ENCODE data around the gene BCL11A. TPM values are rescaled to one million over a fixed set of nuclear protein-coding genes. Genes with fewer than 3 reads are reported as not detected.

BCL11A gene
- total RNA-seq, 1 donor from 2014 or later: 46.2 TPM

GRCh38 chr2:60507211-60507965, 46.1 kb downstream of the BCL11A start:
- no peak for DNase-seq (ENCODE audit: low spot score, unreplicated experiment)
- H3K4me3 Mint-ChIP-seq (ENCODE audit: low read depth): no peak overlapping the region
- H3K27ac Mint-ChIP-seq: no peak overlapping the region
- H3K9me3 Mint-ChIP-seq (ENCODE audit: low read depth): no peaks in the 10 kb centered on the region
- H3K27me3 Mint-ChIP-seq: no peaks in the 10 kb centered on the region
- peaks cover 11% of the 10 kb centered on the region for H3K4me1 Mint-ChIP-seq (ENCODE audit: low read depth)
- H3K36me3 Mint-ChIP-seq (ENCODE audit: insufficient read depth): no peaks in the 10 kb centered on the region
- TF ChIP-seq CTCF (IDR thresholded peaks at IDR 0.05; ENCODE audit: unreplicated experiment): no peak

- no peak overlapping the region for H3K27ac Mint-ChIP-seq
- no peak for DNase-seq (ENCODE audit: low spot score, unreplicated experiment)
- no peaks in the 10 kb centered on the region for H3K9me3 Mint-ChIP-seq (ENCODE audit: low read depth)
- no peaks in the 10 kb centered on the region for H3K36me3 Mint-ChIP-seq (ENCODE audit: insufficient read depth)
- no peak overlapping the region for H3K4me3 Mint-ChIP-seq (ENCODE audit: low read depth)
- no peak for TF ChIP-seq CTCF (IDR thresholded peaks at IDR 0.05; ENCODE audit: unreplicated experiment)
- H3K27me3 Mint-ChIP-seq: no peaks in the 10 kb centered on the region
- H3K4me1 Mint-ChIP-seq (ENCODE audit: low read depth): peaks cover 16% of the 10 kb centered on the region
Measured at GRCh38 chr2:60505880-60506260, 47.6 kb downstream of the BCL11A start.

- Mint-ChIP-seq H3K36me3 (ENCODE audit: insufficient read depth) (no peaks in the 10 kb centered on the region), H3K4me1 (ENCODE audit: low read depth) (peaks cover 16% of the 10 kb centered on the region), H3K27me3 (no peaks in the 10 kb centered on the region), H3K9me3 (ENCODE audit: low read depth) (no peaks in the 10 kb centered on the region), H3K4me3 (ENCODE audit: low read depth) (no peak overlapping the region), H3K27ac (peak overlapping the region; percentile 64)
- DNase-seq (ENCODE audit: low spot score, unreplicated experiment): no peak
- TF ChIP-seq CTCF (IDR thresholded peaks at IDR 0.05; ENCODE audit: unreplicated experiment): no peak
Measured at GRCh38 chr2:60505240-60505879, 48.1 kb downstream of the BCL11A start.

GRCh38 chr2:60504049-60504448, 49.4 kb downstream of the BCL11A start:
- peaks cover 16% of the 10 kb centered on the region for H3K4me1 Mint-ChIP-seq (ENCODE audit: low read depth)
- no peaks in the 10 kb centered on the region for H3K9me3 Mint-ChIP-seq (ENCODE audit: low read depth)
- DNase-seq (ENCODE audit: low spot score, unreplicated experiment): no peak
- no peak overlapping the region for H3K27ac Mint-ChIP-seq
- H3K27me3 Mint-ChIP-seq: no peaks in the 10 kb centered on the region
- H3K36me3 Mint-ChIP-seq (ENCODE audit: insufficient read depth): no peaks in the 10 kb centered on the region
- TF ChIP-seq CTCF (IDR thresholded peaks at IDR 0.05; ENCODE audit: unreplicated experiment): no peak
- no peak overlapping the region for H3K4me3 Mint-ChIP-seq (ENCODE audit: low read depth)

- Mint-ChIP-seq H3K36me3 (ENCODE audit: insufficient read depth) (no peaks in the 10 kb centered on the region), H3K9me3 (ENCODE audit: low read depth) (no peaks in the 10 kb centered on the region), H3K4me1 (ENCODE audit: low read depth) (peaks cover 16% of the 10 kb centered on the region), H3K4me3 (ENCODE audit: low read depth) (no peak overlapping the region), H3K27ac (no peak overlapping the region), H3K27me3 (no peaks in the 10 kb centered on the region)
- TF ChIP-seq CTCF (IDR thresholded peaks at IDR 0.05; ENCODE audit: unreplicated experiment): no peak
- no peak for DNase-seq (ENCODE audit: low spot score, unreplicated experiment)
Measured at GRCh38 chr2:60502144-60502543, 51.3 kb downstream of the BCL11A start.

Data from progenitor cell of endocrine pancreas (in vitro differentiated cells).